ENCODE measurements around the gene FAHD1. TPM values are rescaled to one million over a fixed set of nuclear protein-coding genes. Genes with fewer than 3 reads are reported as not detected.
A peak's percentile ranks its signal among the peaks of the same experiment; 100 is the strongest.

Gene FAHD1
- total RNA-seq, 4 donors from 2014 or later, result 20.4 to 43.2 (median 39.5) TPM

GRCh38 chr16:1821861-1822611, 5.0 kb upstream of the FAHD1 start:
- intact Hi-C loops (cut with DNase I), result loop anchor here (5.0 kb wide), 1 partner anchor 35 kb away; no protein-coding TSS in a partner anchor
- Histone ChIP-seq H3K27ac (replicated peaks in 1 of 4) (no peak overlapping the region), H3K4me3 (no peak overlapping the region), H3K4me1 (peaks cover 26 to 35% (median 31%) of the 10 kb centered on the region in 4 donors), H3K36me3 (peaks cover 47 to 65% (median 60%) of the 10 kb centered on the region in 4 donors), H3K9me3 (no peaks in the 10 kb centered on the region), H3K27me3 (no peaks in the 10 kb centered on the region)
- DNase-seq (ENCODE audit: extremely low spot score), result no peak
- WGBS, result 90% methylated on average over 15 of the region's 24 CpGs
- no peak for TF ChIP-seq POLR2AphosphoS5 (IDR thresholded peaks at IDR 0.05)
- TF ChIP-seq EP300 (IDR thresholded peaks at IDR 0.05), result no peak
- no peak for TF ChIP-seq POLR2A (IDR thresholded peaks at IDR 0.05; ENCODE audit: low read depth)
- no peak for TF ChIP-seq CTCF (IDR thresholded peaks at IDR 0.05)

DNA sequence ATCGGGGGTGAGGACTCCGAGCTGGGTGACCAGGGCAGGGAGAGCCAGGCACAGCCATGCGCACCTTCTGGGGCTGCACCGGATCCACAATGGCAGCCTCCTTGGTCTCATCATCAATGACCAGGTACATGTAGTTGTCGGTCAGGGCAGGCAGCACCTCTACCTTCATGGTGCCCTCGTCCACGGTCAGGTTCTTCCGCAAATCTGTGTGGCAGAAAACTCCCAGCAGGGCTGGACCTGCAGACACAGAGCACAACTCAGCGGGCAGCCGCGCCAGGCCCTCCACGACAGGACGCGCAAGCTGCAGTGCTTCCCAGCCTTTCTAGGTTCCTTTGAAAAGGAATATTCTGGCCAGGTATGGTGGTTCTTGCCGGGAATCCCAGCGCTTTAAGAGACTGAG, 4.2 kb upstream of the FAHD1 start:
- peaks cover 41 to 57% (median 52%) of the 10 kb centered on the region in 4 donors for H3K36me3 ChIP-seq
- TF ChIP-seq POLR2AphosphoS5 (IDR thresholded peaks at IDR 0.05) (no peak), POLR2A (IDR thresholded peaks at IDR 0.05; ENCODE audit: low read depth) (no peak)
- H3K27ac ChIP-seq (replicated peaks in 1 of 4), result no peak overlapping the region
- H3K4me3 ChIP-seq, result no peak overlapping the region
- H3K9me3 ChIP-seq, result no peaks in the 10 kb centered on the region
- intact Hi-C loops (cut with DNase I), result loop anchor here (5.0 kb wide), 1 partner anchor 36 kb away; no protein-coding TSS in a partner anchor
- no peak for DNase-seq (ENCODE audit: extremely low spot score)
- H3K27me3 ChIP-seq, result no peaks in the 10 kb centered on the region
- peaks cover 29 to 41% (median 35%) of the 10 kb centered on the region in 4 donors for H3K4me1 ChIP-seq
- 99% methylated on average over 8 of the region's 16 CpGs for WGBS

- no peaks in the 10 kb centered on the region for H3K9me3 ChIP-seq
- no peak overlapping the region for H3K4me3 ChIP-seq
- no peak for TF ChIP-seq POLR2AphosphoS5 (IDR thresholded peaks at IDR 0.05)
- TF ChIP-seq POLR2A (IDR thresholded peaks at IDR 0.05; ENCODE audit: low read depth), result no peak
- no peak overlapping the region for H3K27ac ChIP-seq (replicated peaks in 1 of 4)
- 66% methylated on average over 9 of the region's 9 CpGs for WGBS
- peaks cover 35 to 47% (median 42%) of the 10 kb centered on the region in 4 donors for H3K36me3 ChIP-seq
- intact Hi-C loops (cut with DNase I), result loop anchor here (5.0 kb wide), 1 partner anchor 37 kb away; no protein-coding TSS in a partner anchor
- H3K27me3 ChIP-seq, result no peaks in the 10 kb centered on the region
- peaks cover 39 to 51% (median 45%) of the 10 kb centered on the region in 4 donors for H3K4me1 ChIP-seq
- DNase-seq (ENCODE audit: extremely low spot score), result no peak
Observed at GRCh38 chr16:1823821-1824220, 3.2 kb upstream of the FAHD1 start.

GRCh38 chr16:1825381-1825863, 1.6 kb upstream of the FAHD1 start:
- Histone ChIP-seq H3K27ac (replicated peaks in 1 of 4) (peak overlapping the region; percentile 90 to 94 (median 92)), H3K36me3 (peaks cover 22 to 37% (median 33%) of the 10 kb centered on the region in 4 donors), H3K4me1 (peaks cover 46 to 68% (median 55%) of the 10 kb centered on the region in 4 donors), H3K27me3 (no peaks in the 10 kb centered on the region), H3K9me3 (no peaks in the 10 kb centered on the region), H3K4me3 (peak overlapping the region; percentile 79 to 97 (median 90))
- intact Hi-C loops (cut with DNase I), result no loop called here
- TF ChIP-seq EP300 (IDR thresholded peaks at IDR 0.05) (no peak), POLR2AphosphoS5 (IDR thresholded peaks at IDR 0.05) (no peak)
- DNase-seq (ENCODE audit: extremely low spot score), result no peak
- WGBS, result 81% methylated on average over 15 of the region's 15 CpGs

- WGBS, result 4% methylated on average over 16 of the region's 96 CpGs
- DNase-seq (ENCODE audit: extremely low spot score), result peak; percentile 94
Observed at GRCh38 chr16:1825864-1826690, 929 bp upstream of the FAHD1 start.

More at GRCh38 chr16:1825864-1826690, 929 bp upstream of the FAHD1 start:
- peak in 1 of 3 experiments; percentile 21 for TF ChIP-seq CTCF (IDR thresholded peaks at IDR 0.05)
- no peak for TF ChIP-seq EP300 (IDR thresholded peaks at IDR 0.05)
- no peak for TF ChIP-seq POLR2AphosphoS5 (IDR thresholded peaks at IDR 0.05)
- peak overlapping the region; percentile 90 to 94 (median 92) for H3K27ac ChIP-seq (replicated peaks in 1 of 4)
- H3K4me3 ChIP-seq, result peak overlapping the region; percentile 79 to 97 (median 90)
- peaks cover 16 to 37% (median 28%) of the 10 kb centered on the region in 4 donors for H3K36me3 ChIP-seq
- H3K27me3 ChIP-seq, result no peaks in the 10 kb centered on the region
- no peaks in the 10 kb centered on the region for H3K9me3 ChIP-seq
- H3K4me1 ChIP-seq, result peaks cover 46 to 70% (median 56%) of the 10 kb centered on the region in 4 donors
- intact Hi-C loops (cut with DNase I), result loop anchor here (1.0 kb wide), 1 partner anchor 53 kb away; the partner anchor contains the start of gene MRPS34
